HG03432 (cell line): Measurements from ENCODE around the gene MCM10.
"Not testable (repeated sequence)": the region's sequence is repeated elsewhere in the genome, so short reads cannot be mapped to it uniquely, and the experiment has no call there.

Source experiments
- ATAC-seq: cut with Tn5 transposase; IDR thresholded peaks from one replicate; pipeline ENCODE4 v1.9.1; 2021; ENCODE audit warnings: mild to moderate bottlenecking, moderate library complexity; ENCODE audit not compliant: unreplicated experiment

Gene MCM10

GRCh38 chr10:13160934-13161856 is at the start of gene MCM10:
Gene MCM10, plus strand, starts transcription at chr10:13161558. Its CDS starts 2,645 bp downstream, at chr10:13164203.
- peak; percentile 99 for ATAC-seq

GRCh38 chr10:13113544-13113943 is 47.8 kb upstream of the MCM10 start:
- no peak for ATAC-seq

DNA sequence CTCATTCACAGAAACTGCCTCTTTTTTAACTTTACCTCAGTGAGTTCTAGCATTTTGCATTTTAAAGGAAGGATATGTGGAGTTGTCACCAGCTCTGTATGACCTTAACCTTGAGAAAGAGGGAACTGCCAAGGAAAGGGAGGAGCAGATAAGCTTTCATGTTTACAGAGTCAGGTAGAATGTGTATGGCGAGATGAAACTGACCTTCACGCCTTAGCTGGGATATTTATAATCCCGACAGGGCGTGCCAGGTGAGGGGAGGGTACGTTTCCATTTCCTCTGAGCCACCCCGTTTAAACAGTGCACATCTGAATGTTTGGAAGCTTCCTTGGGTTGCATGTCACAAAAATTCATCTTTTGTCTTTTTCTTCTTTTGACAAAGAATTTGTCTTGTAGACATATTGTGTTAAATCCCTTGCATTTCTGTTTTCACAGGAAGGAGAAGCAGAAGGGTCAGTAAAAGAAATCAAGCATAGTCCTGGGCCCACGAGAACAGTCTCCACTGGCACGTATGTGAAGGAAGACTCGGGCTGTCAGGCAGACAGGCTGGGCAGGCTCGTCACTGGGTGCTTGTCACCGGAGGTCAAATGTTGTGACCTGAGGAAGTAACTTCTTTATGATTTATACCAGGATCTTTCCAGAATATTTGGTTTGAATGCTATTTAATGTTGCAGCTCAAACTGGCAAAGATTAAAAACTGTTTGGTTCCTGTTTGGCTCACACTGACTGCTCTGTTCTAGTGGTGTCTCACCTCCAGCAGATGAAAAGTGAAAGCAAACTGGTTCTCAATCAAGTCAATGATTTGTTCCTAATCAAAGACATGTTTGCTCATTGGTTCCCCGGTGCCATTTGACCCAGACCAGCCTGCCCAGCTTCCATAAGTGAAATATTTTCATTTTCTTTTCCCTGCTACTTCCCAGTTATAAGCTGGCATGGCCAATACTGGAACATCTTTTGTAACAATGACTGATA is 45.2 kb upstream of the MCM10 start:
- ATAC-seq, result no peak

- ATAC-seq, result no peak
Measured at GRCh38 chr10:13117841-13118783, 43.2 kb upstream of the MCM10 start.

- ATAC-seq, result no peak
Measured at GRCh38 chr10:13118784-13119410, 42.5 kb upstream of the MCM10 start.

GRCh38 chr10:13120786-13121499 is 40.4 kb upstream of the MCM10 start:
- no peak for ATAC-seq

GRCh38 chr10:13121500-13121854 is 39.9 kb upstream of the MCM10 start:
- ATAC-seq, result no peak

DNA sequence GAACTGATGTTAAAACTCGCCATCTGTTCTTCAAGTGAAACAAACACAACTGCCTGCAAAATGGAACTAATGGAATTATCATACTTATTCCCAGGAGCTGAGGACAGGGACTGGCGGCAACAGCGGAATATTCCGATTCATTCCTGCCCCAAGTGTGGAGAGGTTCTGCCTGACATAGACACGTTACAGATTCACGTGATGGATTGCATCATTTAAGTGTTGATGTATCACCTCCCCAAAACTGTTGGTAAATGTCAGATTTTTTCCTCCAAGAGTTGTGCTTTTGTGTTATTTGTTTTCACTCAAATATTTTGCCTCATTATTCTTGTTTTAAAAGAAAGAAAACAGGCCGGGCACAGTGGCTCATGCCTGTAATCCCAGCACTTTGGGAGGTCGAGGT is 24.7 kb upstream of the MCM10 start:
- no peak for ATAC-seq

GRCh38 chr10:13139150-13139549 is 22.2 kb upstream of the MCM10 start:
- ATAC-seq, result no peak

GRCh38 chr10:13139676-13140075 is 21.7 kb upstream of the MCM10 start:
- no peak for ATAC-seq

- ATAC-seq, result no peak
Measured at GRCh38 chr10:13140627-13141190, 20.6 kb upstream of the MCM10 start.

GRCh38 chr10:13143766-13144165 is 17.6 kb upstream of the MCM10 start:
- ATAC-seq, result no peak

GRCh38 chr10:13144814-13145213 is 16.5 kb upstream of the MCM10 start:
- ATAC-seq, result no peak

GRCh38 chr10:13146379-13146778 is 15.0 kb upstream of the MCM10 start:
- no peak for ATAC-seq

- no peak for ATAC-seq
Measured at GRCh38 chr10:13147161-13147560, 14.2 kb upstream of the MCM10 start.

DNA sequence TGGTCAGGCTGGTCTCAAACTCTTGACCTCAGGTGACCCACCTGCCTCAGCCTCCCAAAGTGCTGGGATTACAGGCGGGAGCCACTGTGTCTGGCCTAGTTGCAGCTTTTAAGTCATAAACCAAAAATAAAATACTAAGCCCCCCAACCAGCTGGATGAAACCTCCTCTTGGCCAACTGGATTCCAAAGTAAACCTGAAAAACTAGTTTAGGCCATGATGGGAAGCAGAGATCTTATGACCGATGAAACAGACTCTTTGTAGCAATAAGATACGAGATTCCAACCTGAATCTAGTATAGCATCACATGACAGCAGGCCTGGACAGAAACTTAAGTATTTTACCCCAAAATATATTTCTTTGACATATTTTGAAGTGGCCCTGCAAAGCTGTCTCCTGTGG is 9.1 kb upstream of the MCM10 start:
- ATAC-seq, result no peak

- not testable (repeated sequence) for ATAC-seq
Measured at GRCh38 chr10:13155860-13156259, 5.5 kb upstream of the MCM10 start.

DNA sequence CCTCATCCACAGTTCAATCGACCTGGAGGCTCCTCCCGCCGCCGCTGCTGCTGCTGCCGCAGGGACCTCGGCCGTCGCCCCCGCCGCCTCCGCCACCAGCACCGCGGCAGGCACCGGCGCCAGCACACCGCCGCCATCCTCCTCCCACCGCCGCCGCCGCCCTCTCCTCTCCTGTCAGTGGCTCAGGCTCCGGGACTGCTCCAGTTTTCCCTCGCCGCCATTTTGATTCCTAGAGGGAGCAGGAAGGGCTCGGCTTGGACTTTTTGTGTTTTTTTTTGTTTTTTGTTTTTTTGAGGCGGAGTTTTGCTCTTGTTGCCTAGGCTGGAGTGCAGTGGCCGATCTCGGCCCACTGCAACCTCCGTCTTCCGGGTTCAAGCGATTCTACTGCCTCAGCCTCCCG is 3.0 kb upstream of the MCM10 start:
- no peak for ATAC-seq

DNA sequence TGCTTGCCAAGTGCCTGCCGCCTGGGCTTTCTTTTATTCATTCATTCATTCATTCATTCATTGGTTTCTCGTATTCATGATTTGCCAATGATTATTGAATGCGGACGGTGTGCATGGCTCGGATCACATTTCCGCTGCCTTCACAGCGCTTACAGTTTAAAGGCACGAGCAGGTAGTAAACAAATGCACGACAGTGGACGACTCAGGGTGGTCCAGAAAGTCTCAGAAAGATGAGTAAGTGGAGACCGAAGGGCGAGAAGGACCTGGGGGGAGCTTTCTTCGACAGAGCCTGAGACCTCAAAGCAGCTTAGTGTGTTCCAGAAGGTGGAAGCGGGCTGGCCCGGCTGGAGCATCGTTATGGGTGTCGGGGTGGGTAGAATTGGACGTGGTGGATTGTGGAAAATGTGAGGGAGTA is 506 bp downstream of the MCM10 start:
- ATAC-seq, result peak; percentile 8
